ENCODE measurements around the gene CALML6. TPM values are rescaled to one million over a fixed set of nuclear protein-coding genes. Genes with fewer than 3 reads are reported as not detected.

Gene CALML6
- total and polyA plus RNA-seq, 10 of the 15 experiments (the other 5 are each of a cell fraction or from before 2014, with no cell fraction given), result 0.07 to 1.3 (median 0.21) TPM; not detected in 5

DNA sequence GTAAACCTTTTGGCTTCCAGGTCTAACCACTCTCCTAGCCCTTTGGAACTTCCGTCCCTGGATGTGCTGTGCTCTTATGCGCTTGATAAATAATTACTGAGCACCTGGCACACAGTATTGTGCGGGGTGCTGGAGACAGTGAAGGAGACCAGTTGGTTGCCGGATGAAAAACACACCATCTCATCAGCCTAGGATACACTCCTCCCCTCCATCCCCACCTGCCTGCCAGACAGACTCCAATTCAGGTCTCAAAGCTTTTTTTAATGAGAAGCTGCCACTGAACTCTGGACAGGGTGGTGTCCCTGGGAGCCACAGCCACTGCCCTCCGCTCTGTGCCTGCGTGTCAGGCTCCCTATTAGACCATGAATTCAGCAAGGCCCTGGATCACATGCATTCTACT, 33.3 kb upstream of the CALML6 start (continued):
- TF ChIP-seq NR2C2 (IDR thresholded peaks at IDR 0.05; ENCODE audit: borderline replicate concordance, control insufficient read depth, insufficient read length, low read depth), result no peak
- TF ChIP-seq RBBP5 (conservative IDR thresholded peaks at IDR 0.05), result no peak
- no peak for TF ChIP-seq RB1 (IDR thresholded peaks at IDR 0.05; ENCODE audit: borderline replicate concordance)
- TF ChIP-seq, protein P1, sequence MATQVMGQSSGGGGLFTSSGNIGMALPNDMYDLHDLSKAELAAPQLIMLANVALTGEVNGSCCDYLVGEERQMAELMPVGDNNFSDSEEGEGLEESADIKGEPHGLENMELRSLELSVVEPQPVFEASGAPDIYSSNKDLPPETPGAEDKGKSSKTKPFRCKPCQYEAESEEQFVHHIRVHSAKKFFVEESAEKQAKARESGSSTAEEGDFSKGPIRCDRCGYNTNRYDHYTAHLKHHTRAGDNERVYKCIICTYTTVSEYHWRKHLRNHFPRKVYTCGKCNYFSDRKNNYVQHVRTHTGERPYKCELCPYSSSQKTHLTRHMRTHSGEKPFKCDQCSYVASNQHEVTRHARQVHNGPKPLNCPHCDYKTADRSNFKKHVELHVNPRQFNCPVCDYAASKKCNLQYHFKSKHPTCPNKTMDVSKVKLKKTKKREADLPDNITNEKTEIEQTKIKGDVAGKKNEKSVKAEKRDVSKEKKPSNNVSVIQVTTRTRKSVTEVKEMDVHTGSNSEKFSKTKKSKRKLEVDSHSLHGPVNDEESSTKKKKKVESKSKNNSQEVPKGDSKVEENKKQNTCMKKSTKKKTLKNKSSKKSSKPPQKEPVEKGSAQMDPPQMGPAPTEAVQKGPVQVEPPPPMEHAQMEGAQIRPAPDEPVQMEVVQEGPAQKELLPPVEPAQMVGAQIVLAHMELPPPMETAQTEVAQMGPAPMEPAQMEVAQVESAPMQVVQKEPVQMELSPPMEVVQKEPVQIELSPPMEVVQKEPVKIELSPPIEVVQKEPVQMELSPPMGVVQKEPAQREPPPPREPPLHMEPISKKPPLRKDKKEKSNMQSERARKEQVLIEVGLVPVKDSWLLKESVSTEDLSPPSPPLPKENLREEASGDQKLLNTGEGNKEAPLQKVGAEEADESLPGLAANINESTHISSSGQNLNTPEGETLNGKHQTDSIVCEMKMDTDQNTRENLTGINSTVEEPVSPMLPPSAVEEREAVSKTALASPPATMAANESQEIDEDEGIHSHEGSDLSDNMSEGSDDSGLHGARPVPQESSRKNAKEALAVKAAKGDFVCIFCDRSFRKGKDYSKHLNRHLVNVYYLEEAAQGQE (IDR thresholded peaks at IDR 0.05; ENCODE audit: low read depth, low read length), result no peak

GRCh38 chr1:1883092-1883873, 31.8 kb upstream of the CALML6 start:
- SMC1A ChIA-PET (ENCODE audit: uncharacterized antibody, unreplicated experiment), result interaction anchor here (0.7 to 1.8 kb wide), 8 partner anchors 14 to 106 kb away, joined by 3 to 6 read pairs (median 4); no protein-coding TSS in a partner anchor

More at GRCh38 chr1:1883092-1883873, 31.8 kb upstream of the CALML6 start:
- Histone ChIP-seq H2AFZ (ENCODE audit: control insufficient read depth, low read depth, low read length) (no peak overlapping the region), H4K20me1 (ENCODE audit: control insufficient read depth, insufficient read depth) (peaks cover 27% of the 10 kb centered on the region), H3K79me2 (ENCODE audit: control insufficient read depth, insufficient read depth, low read length) (peaks cover 87% of the 10 kb centered on the region), H3K36me3 (ENCODE audit: control insufficient read depth in 2 of 2, insufficient read depth in 2 of 2, low read length in 1 of 2) (peaks cover 9% of the 10 kb centered on the region in 2 experiments; a peak in 3 of 4 replicates), H3K9ac (ENCODE audit: control insufficient read depth, insufficient read depth, low read length) (no peak overlapping the region), H3K4me1 (ENCODE audit: control insufficient read depth, insufficient read depth, low read length) (peaks cover 3% of the 10 kb centered on the region), H3K4me2 (ENCODE audit: control insufficient read depth, insufficient read depth) (no peak overlapping the region), H3K9me3 (replicated peaks; ENCODE audit: control insufficient read depth, insufficient read depth, low read length) (no peaks in the 10 kb centered on the region), H3K27me3 (replicated peaks in 1 of 2; ENCODE audit: control insufficient read depth in 2 of 2, insufficient read depth in 2 of 2, low read length in 1 of 2) (no peaks in the 10 kb centered on the region), H3K27ac (ENCODE audit: control insufficient read depth, insufficient read depth) (no peak overlapping the region), H3K4me3 (no peak overlapping the region; the same call in 1 of the 2 replicates)
- in situ Hi-C loops (cut with MboI) (no loop called here), intact Hi-C loops (cut with micrococcal nuclease; ENCODE audit: unreplicated experiment) (no loop called here)
- BruUV-seq (replicated peaks), result TSS peak; percentile 10
- peak; percentile 20 for TF ChIP-seq POLR2AphosphoS5 (IDR thresholded peaks at IDR 0.05; ENCODE audit: low read length)
- TF ChIP-seq NR2C2 (IDR thresholded peaks at IDR 0.05; ENCODE audit: borderline replicate concordance, control insufficient read depth, insufficient read length, low read depth), result no peak
- no peak for DNase-seq (ENCODE audit: low read depth, low spot score)
- ChIA-PET CTCF (interaction anchor here (0.9 to 1.9 kb wide), 3 partner anchors 13 to 23 kb away, joined by 3 to 7 read pairs (median 4); no protein-coding TSS in a partner anchor), POLR2A (interaction anchor here (0.5 to 1.0 kb wide), 4 partner anchors 10 to 112 kb away, joined by 4 to 6 read pairs (median 4); no protein-coding TSS in a partner anchor), RAD21 (ENCODE audit: unreplicated experiment) (interaction anchor here (0.7 to 1.6 kb wide), 2 partner anchors 14 to 55 kb away, joined by 3 to 5 read pairs; no protein-coding TSS in a partner anchor)
- peak; percentile 49 for ATAC-seq
- FAIRE-seq, result no peak
- WGBS (ENCODE audit: insufficient coverage, insufficient replicate concordance, low lambda C conversion rate, missing lambda C conversion rate), result 47% methylated on average over 4 of the region's 4 CpGs

Measured in GM12878 (cell line).